SIG-M5 treated with dmso at 0.1 percent for 504 hours (cell line): Measurements from ENCODE around the gene UFD1.
"Not testable (repeated sequence)": the region's sequence is repeated elsewhere in the genome, so short reads cannot be mapped to it uniquely, and the experiment has no call there.

ENCODE experiments used
- DNase-seq: peaks from one replicate; lab custom pipeline; 2025; ENCODE audit not compliant: unreplicated experiment; lab: John Stamatoyannopoulos, UW

UFD1 gene

GRCh38 chr22:19451570-19451969 lies 27.4 kb downstream of the UFD1 start:
- DNase-seq = no peak

- no peak for DNase-seq
These were observed 28.4 kb downstream of the UFD1 start for GRCh38 chr22:19450363-19451175.

- DNase-seq = no peak
These were observed 29.6 kb downstream of the UFD1 start for GRCh38 chr22:19449422-19449767.

- DNase-seq = no peak
These were observed 30.1 kb downstream of the UFD1 start for GRCh38 chr22:19448739-19449421.

GRCh38 chr22:19448076-19448607 lies 30.9 kb downstream of the UFD1 start:
- DNase-seq = no peak

GRCh38 chr22:19447330-19448075 lies 31.5 kb downstream of the UFD1 start, which contains the start of gene C22orf39:
C22orf39 (minus strand) TSS chr22:19447711; CDS start chr22:19447688, 23 bp downstream.
- DNase-seq = peak; percentile 92

- no peak for DNase-seq
These were observed 32.2 kb downstream of the UFD1 start for GRCh38 chr22:19446603-19447329.

GRCh38 chr22:19445279-19445982 lies 33.6 kb downstream of the UFD1 start:
- DNase-seq = not testable (repeated sequence)

GRCh38 chr22:19443544-19444211 lies 35.3 kb downstream of the UFD1 start:
- no peak for DNase-seq

- DNase-seq = no peak
These were observed 36.8 kb downstream of the UFD1 start for GRCh38 chr22:19442166-19442565.

- DNase-seq = no peak
These were observed 38.4 kb downstream of the UFD1 start for GRCh38 chr22:19440411-19441195.

GRCh38 chr22:19438298-19438697 lies 40.7 kb downstream of the UFD1 start:
- no peak for DNase-seq

- DNase-seq = not testable (repeated sequence)
These were observed 42.4 kb downstream of the UFD1 start for GRCh38 chr22:19436444-19437161.

GRCh38 chr22:19434829-19435580 lies 44.0 kb downstream of the UFD1 start:
- no peak for DNase-seq

- no peak for DNase-seq
These were observed 44.6 kb downstream of the UFD1 start for GRCh38 chr22:19434401-19434800.

GRCh38 chr22:19432133-19432851 lies 46.7 kb downstream of the UFD1 start, which contains the start of gene MRPL40:
MRPL40 (plus strand) TSS chr22:19432545; CDS start chr22:19432555, 10 bp downstream.
- peak; percentile 85 for DNase-seq
